Measurements from ENCODE around the gene RGS12. TPM values are rescaled to one million over a fixed set of nuclear protein-coding genes. Genes with fewer than 3 reads are reported as not detected.

RGS12 gene
- total and polyA plus RNA-seq, 10 donors: 7.5 to 36.2 (median 20.1) TPM

- H3K27ac ChIP-seq: no peak overlapping the region
- no peak overlapping the region for H3K4me3 ChIP-seq
- no peaks in the 10 kb centered on the region for H3K36me3 ChIP-seq
- DNase-seq: no peak
- intact Hi-C loops (cut with DNase I; ENCODE audit: low total_unique reads): no loop called here
- no peaks in the 10 kb centered on the region for H3K9me3 ChIP-seq
- 40 to 95% (median 92%) methylated on average over 1 to 16 of the region's 16 CpGs for WGBS, 5 donors
- H3K4me1 ChIP-seq: peaks cover 0 to 16% (median 9%) of the 10 kb centered on the region in 6 donors
- no peaks in the 10 kb centered on the region for H3K27me3 ChIP-seq (replicated peaks in 1 of 7)
- TF ChIP-seq POLR2AphosphoS5 (IDR thresholded peaks at IDR 0.05): no peak
- TF ChIP-seq POLR2A (IDR thresholded peaks at IDR 0.05): no peak
- TF ChIP-seq, protein P1, sequence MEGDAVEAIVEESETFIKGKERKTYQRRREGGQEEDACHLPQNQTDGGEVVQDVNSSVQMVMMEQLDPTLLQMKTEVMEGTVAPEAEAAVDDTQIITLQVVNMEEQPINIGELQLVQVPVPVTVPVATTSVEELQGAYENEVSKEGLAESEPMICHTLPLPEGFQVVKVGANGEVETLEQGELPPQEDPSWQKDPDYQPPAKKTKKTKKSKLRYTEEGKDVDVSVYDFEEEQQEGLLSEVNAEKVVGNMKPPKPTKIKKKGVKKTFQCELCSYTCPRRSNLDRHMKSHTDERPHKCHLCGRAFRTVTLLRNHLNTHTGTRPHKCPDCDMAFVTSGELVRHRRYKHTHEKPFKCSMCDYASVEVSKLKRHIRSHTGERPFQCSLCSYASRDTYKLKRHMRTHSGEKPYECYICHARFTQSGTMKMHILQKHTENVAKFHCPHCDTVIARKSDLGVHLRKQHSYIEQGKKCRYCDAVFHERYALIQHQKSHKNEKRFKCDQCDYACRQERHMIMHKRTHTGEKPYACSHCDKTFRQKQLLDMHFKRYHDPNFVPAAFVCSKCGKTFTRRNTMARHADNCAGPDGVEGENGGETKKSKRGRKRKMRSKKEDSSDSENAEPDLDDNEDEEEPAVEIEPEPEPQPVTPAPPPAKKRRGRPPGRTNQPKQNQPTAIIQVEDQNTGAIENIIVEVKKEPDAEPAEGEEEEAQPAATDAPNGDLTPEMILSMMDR (IDR thresholded peaks at IDR 0.05 in 8 of 11, conservative IDR thresholded peaks at IDR 0.05 in 3 of 11): no peak
These were observed 47.9 kb downstream of the RGS12 start for GRCh38 chr4:3340700-3341083.

- DNase-seq: no peak
- Histone ChIP-seq H3K4me1 (peaks cover 0 to 25% (median 17%) of the 10 kb centered on the region in 6 donors), H3K4me3 (no peak overlapping the region)
These were observed 48.9 kb downstream of the RGS12 start for GRCh38 chr4:3341760-3342159.

GRCh38 chr4:3342182-3342854 lies 49.5 kb downstream of the RGS12 start:
- no peak for DNase-seq
- Histone ChIP-seq H3K4me3 (no peak overlapping the region), H3K27me3 (replicated peaks in 1 of 7) (no peaks in the 10 kb centered on the region), H3K4me1 (peaks cover 0 to 25% (median 17%) of the 10 kb centered on the region in 6 donors), H3K27ac (no peak overlapping the region), H3K36me3 (no peaks in the 10 kb centered on the region), H3K9me3 (no peaks in the 10 kb centered on the region)
- intact Hi-C loops (cut with DNase I; ENCODE audit: low total_unique reads): no loop called here
- 11 to 24% (median 15%) methylated on average over 8 of the region's 8 CpGs for WGBS, 5 donors
- TF ChIP-seq POLR2A (IDR thresholded peaks at IDR 0.05) (no peak), POLR2AphosphoS5 (IDR thresholded peaks at IDR 0.05) (no peak)
- TF ChIP-seq, protein P1 (IDR thresholded peaks at IDR 0.05 in 8 of 11, conservative IDR thresholded peaks at IDR 0.05 in 3 of 11): no peak

More at GRCh38 chr4:3341760-3342159, 48.9 kb downstream of the RGS12 start:
- no peaks in the 10 kb centered on the region for H3K27me3 ChIP-seq (replicated peaks in 1 of 7)
- intact Hi-C loops (cut with DNase I; ENCODE audit: low total_unique reads): no loop called here
- no peak overlapping the region for H3K27ac ChIP-seq
- TF ChIP-seq POLR2A (IDR thresholded peaks at IDR 0.05) (no peak), POLR2AphosphoS5 (IDR thresholded peaks at IDR 0.05) (no peak)
- TF ChIP-seq, protein P1 (IDR thresholded peaks at IDR 0.05 in 8 of 11, conservative IDR thresholded peaks at IDR 0.05 in 3 of 11): no peak
- 57 to 71% (median 65%) methylated on average over 7 of the region's 7 CpGs for WGBS, 5 donors
- H3K36me3 ChIP-seq: no peaks in the 10 kb centered on the region
- H3K9me3 ChIP-seq: no peaks in the 10 kb centered on the region

Other genes starting within 250 kb of the RGS12 start
- gene HTT-AS, start 218.5 kb upstream of the RGS12 start, total RNA-seq: not detected
- gene HTT-AS, start 218.5 kb upstream of the RGS12 start, polyA plus RNA-seq: not detected
- gene HTT, start 218.3 kb upstream of the RGS12 start, total RNA-seq: 100 to 1,000 TPM in 2 of 7 donors, 10 to 100 TPM in 5; 58.6 to 124 (median 92.2) TPM
- gene HTT, start 218.3 kb upstream of the RGS12 start, polyA plus RNA-seq: 10 to 100 TPM in 2 of 3 donors, 1 to 10 TPM in 1; 10.0 to 24.4 (median 14.7) TPM
- 1 to 10 TPM; 1.4 to 2.8 (median 2.2) TPM for gene MSANTD1, start 43.9 kb upstream of the RGS12 start, total RNA-seq
- gene MSANTD1, start 43.9 kb upstream of the RGS12 start, polyA plus RNA-seq: 1 to 10 TPM in 1 of 3 donors, under 1 TPM in 2; 0.41 to 1.0 (median 0.90) TPM
- gene HGFAC, start 148.9 kb downstream of the RGS12 start, total RNA-seq: under 1 TPM in 2 of 7 donors, not detected in 5; 0.32 to 0.47 TPM
- gene HGFAC, start 148.9 kb downstream of the RGS12 start, polyA plus RNA-seq: under 1 TPM; 0.11 to 0.35 (median 0.22) TPM
- 1 to 10 TPM in 6 of 7 donors, under 1 TPM in 1; 0.69 to 7.1 (median 1.6) TPM for gene DOK7, start 170.3 kb downstream of the RGS12 start, total RNA-seq
- gene DOK7, start 170.3 kb downstream of the RGS12 start, polyA plus RNA-seq: 10 to 100 TPM in 1 of 3 donors, 1 to 10 TPM in 2; 1.7 to 13.5 (median 8.7) TPM
- gene LRPAP1, start 239.4 kb downstream of the RGS12 start, total RNA-seq: 100 to 1,000 TPM in 6 of 7 donors, 10 to 100 TPM in 1; 89.0 to 131 (median 116) TPM
- 10 to 100 TPM; 28.1 to 47.4 (median 37.5) TPM for gene LRPAP1, start 239.4 kb downstream of the RGS12 start, polyA plus RNA-seq

All from spleen (tissue), 11 donors.